Osteocyte (in vitro differentiated cells): ENCODE measurements around the gene MAP3K20. TPM values are rescaled to one million over a fixed set of nuclear protein-coding genes. Genes with fewer than 3 reads are reported as not detected.

Source experiments
- DNase-seq: peaks from one replicate; pipeline ENCODE4 v3.0.0; 2021; ENCODE audit warnings: mixed read lengths; ENCODE audit not compliant: unreplicated experiment; ENCODE audit errors: extremely low spot score
- H3K27ac Mint-ChIP-seq: one replicate; pipeline ENCODE4 v1.8.0; 2021; ENCODE audit warnings: mild to moderate bottlenecking, mixed read lengths; ENCODE audit not compliant: unreplicated experiment
- H3K27me3 Mint-ChIP-seq: one replicate; pipeline ENCODE4 v1.8.0; 2021; ENCODE audit warnings: mixed read lengths; ENCODE audit not compliant: unreplicated experiment
- H3K36me3 Mint-ChIP-seq: one replicate; pipeline ENCODE4 v1.8.0; 2021; ENCODE audit warnings: mixed read lengths; ENCODE audit not compliant: unreplicated experiment
- H3K4me1 Mint-ChIP-seq: one replicate; pipeline ENCODE4 v1.8.0; 2021; ENCODE audit warnings: mixed read lengths; ENCODE audit not compliant: unreplicated experiment
- H3K4me3 Mint-ChIP-seq: one replicate; pipeline ENCODE4 v1.8.0; 2021; ENCODE audit warnings: mild to moderate bottlenecking, moderate library complexity, mixed read lengths; ENCODE audit not compliant: unreplicated experiment
- H3K9me3 Mint-ChIP-seq: one replicate; pipeline ENCODE4 v1.8.0; 2021; ENCODE audit warnings: mixed read lengths; ENCODE audit not compliant: unreplicated experiment
- CTCF ChIP-seq: fragments of 200-600 bp; sonication (generic); IDR thresholded peaks from 2 replicates; pipeline ENCODE4 v1.5.0; 2021; ENCODE audit warnings: antibody characterized with exemption, mild to moderate bottlenecking, moderate library complexity
- total RNA-seq: library from RNA; stranded (reverse); gene quantifications from 2 replicates; pipeline ENCODE4 v1.2.1, GENCODE V29; 2021

Gene MAP3K20
- total RNA-seq, 1 donor from 2014 or later, result 57.4 TPM

- Mint-ChIP-seq H3K27me3 (no peaks in the 10 kb centered on the region), H3K36me3 (peaks cover 2% of the 10 kb centered on the region), H3K27ac (peak overlapping the region; percentile 25), H3K9me3 (no peaks in the 10 kb centered on the region), H3K4me3 (peak overlapping the region; percentile 0), H3K4me1 (peaks cover 37% of the 10 kb centered on the region)
- TF ChIP-seq CTCF, result no peak
- DNase-seq, result no peak
These were observed 55.1 kb downstream of the MAP3K20 start for GRCh38 chr2:173130496-173131465.

DNA sequence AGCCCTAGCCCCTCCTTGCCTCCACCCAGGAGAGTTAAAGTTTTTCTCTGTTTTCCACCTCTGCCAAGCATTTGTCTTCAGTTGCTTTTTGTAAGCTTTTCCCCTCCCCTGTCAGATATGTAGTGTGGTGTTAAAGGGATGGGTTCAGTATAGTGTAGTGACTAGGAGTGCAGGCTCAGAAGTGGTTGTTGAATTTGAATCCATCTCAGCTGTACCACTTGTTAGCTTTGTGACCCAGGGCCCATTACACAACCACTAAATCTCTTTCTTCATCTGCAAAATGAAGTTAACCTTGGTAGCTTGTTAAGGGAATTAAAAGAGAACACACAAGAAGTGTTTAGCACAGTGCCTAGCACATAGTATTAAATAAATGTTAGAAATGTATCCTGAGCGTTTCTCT, 56.9 kb downstream of the MAP3K20 start:
- no peak for TF ChIP-seq CTCF
- DNase-seq, result no peak
- Mint-ChIP-seq H3K4me1 (peaks cover 46% of the 10 kb centered on the region), H3K4me3 (no peak overlapping the region), H3K9me3 (no peaks in the 10 kb centered on the region), H3K36me3 (peaks cover 2% of the 10 kb centered on the region), H3K27me3 (no peaks in the 10 kb centered on the region), H3K27ac (no peak overlapping the region)

- Mint-ChIP-seq H3K9me3 (no peaks in the 10 kb centered on the region), H3K27me3 (no peaks in the 10 kb centered on the region), H3K36me3 (no peaks in the 10 kb centered on the region), H3K27ac (no peak overlapping the region), H3K4me1 (peaks cover 43% of the 10 kb centered on the region), H3K4me3 (no peak overlapping the region)
- no peak for TF ChIP-seq CTCF
- no peak for DNase-seq
These were observed 59.1 kb downstream of the MAP3K20 start for GRCh38 chr2:173134703-173135102.

GRCh38 chr2:173136067-173136466, 60.4 kb downstream of the MAP3K20 start:
- H3K36me3 Mint-ChIP-seq, result peaks cover under 1% of the 10 kb centered on the region

More at GRCh38 chr2:173136067-173136466, 60.4 kb downstream of the MAP3K20 start:
- Mint-ChIP-seq H3K4me3 (no peak overlapping the region), H3K27ac (peak overlapping the region; percentile 39), H3K4me1 (peaks cover 32% of the 10 kb centered on the region), H3K27me3 (no peaks in the 10 kb centered on the region), H3K9me3 (peaks cover under 1% of the 10 kb centered on the region)
- no peak for TF ChIP-seq CTCF
- DNase-seq, result no peak
